GM19023 (cell line): Measurements from ENCODE around the gene UBR2.
"Not testable (repeated sequence)": the region's sequence is repeated elsewhere in the genome, so short reads cannot be mapped to it uniquely, and the experiment has no call there.

Source experiments
- ATAC-seq: cut with Tn5 transposase; IDR thresholded peaks from one replicate; pipeline ENCODE4 v1.9.1; 2021; ENCODE audit warnings: mild to moderate bottlenecking, moderate library complexity; ENCODE audit not compliant: unreplicated experiment

The UBR2 gene

DNA sequence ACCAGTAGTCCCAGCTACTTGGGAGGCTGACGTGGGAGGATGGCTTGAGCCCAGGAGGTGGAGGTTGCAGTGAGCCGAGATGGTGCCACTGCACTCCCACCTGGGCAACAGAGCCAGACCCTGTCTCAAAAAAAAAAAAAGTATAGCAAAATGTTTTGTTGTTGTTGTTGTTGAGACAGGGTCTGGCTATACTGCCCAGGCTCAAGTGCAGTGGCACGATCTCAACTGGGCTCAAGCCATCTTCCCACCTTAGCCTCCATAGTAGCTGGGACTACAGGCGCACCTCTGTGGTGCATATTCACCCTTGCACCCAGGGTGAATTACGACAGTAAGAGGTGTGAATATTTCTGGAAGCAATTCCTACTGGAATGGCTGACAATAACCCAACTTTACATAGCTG, 11.4 kb upstream of the UBR2 start:
- ATAC-seq: no peak

GRCh38 chr6:42555477-42556457, 8.1 kb upstream of the UBR2 start:
- ATAC-seq: no peak

DNA sequence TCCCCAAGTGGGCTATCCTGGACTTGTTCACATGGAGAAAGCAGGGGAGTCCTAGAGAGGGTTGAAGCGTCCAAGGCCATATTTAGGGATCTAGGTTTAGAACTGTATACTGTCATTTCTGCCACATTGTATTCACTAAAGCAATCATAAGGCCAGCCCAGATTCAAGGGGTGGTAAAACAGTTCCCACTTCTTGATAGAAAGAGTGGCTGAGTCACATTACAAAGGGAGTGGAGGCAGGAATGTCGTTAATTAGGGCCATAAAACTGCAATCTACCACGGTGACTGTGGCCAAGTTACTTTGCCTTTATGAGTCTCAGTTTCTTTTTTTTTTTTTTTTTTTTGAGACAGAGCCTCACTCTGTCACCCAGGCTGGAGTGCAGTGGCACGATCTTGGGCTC, 7.4 kb upstream of the UBR2 start:
- no peak for ATAC-seq

DNA sequence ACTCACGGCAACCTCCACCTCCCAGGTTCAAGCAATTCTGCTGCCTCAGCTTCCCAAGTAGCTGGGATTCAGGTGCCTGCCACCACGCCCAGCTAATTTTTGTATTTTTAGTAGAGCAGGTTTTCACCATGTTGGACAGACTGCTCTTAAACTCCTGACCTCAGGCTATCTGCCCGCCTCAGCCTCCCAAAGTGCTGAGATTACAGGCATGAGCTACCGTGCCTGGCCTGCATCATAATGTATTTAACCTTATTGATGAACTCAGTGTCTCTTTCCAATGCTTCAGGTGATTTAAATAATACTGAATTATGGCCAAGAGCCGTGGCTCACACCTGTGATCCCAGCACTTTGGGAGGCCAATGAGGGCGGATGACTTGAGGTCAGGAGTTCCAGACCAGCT, 4.6 kb upstream of the UBR2 start:
- ATAC-seq: not testable (repeated sequence)

GRCh38 chr6:42561986-42562385, 1.8 kb upstream of the UBR2 start:
- ATAC-seq: no peak

- ATAC-seq: no peak
Observed at GRCh38 chr6:42562788-42563405, 932 bp upstream of the UBR2 start.

- ATAC-seq: no peak
Observed at GRCh38 chr6:42564506-42564825, 637 bp downstream of the UBR2 start.

DNA sequence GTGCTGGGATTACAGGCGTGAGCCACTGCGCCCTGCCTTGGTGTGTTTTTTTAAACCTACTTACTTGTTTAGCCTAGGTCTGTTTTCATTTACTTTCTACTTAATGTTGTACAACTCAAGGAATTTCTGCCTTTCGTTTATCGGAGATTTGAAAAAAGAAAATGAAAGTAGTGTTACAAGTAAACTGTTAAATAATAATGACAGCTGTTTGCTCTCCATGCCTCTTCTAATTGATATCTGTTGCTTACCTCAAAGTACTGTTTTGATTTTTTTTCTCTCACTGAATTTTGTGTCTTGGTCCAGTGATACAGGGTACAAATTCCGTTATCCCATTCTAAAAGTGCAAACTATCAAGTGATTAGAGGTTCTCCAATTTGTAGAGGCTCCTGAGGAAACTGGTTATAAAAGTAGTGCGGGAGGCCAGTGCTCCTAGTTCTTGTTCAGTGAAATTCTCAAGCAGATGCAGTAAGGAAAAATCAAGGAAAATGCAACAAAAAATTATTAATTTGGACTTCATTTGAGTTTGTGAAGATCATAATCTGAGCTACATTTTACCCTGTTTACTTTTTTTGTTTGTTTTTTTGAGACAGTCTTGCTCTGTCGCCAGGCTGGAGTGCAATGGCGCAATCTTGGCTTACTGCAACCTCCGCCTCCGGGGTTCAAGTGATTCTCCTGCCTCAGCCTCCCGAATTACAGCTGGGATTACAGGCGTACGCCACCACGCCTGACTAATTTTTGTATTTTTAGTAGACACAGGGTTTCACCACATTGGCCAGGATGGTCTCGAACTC, 2.2 kb downstream of the UBR2 start:
- no peak for ATAC-seq

GRCh38 chr6:42566614-42567208, 2.9 kb downstream of the UBR2 start:
- ATAC-seq: no peak

GRCh38 chr6:42567237-42567636, 3.4 kb downstream of the UBR2 start:
- not testable (repeated sequence) for ATAC-seq

DNA sequence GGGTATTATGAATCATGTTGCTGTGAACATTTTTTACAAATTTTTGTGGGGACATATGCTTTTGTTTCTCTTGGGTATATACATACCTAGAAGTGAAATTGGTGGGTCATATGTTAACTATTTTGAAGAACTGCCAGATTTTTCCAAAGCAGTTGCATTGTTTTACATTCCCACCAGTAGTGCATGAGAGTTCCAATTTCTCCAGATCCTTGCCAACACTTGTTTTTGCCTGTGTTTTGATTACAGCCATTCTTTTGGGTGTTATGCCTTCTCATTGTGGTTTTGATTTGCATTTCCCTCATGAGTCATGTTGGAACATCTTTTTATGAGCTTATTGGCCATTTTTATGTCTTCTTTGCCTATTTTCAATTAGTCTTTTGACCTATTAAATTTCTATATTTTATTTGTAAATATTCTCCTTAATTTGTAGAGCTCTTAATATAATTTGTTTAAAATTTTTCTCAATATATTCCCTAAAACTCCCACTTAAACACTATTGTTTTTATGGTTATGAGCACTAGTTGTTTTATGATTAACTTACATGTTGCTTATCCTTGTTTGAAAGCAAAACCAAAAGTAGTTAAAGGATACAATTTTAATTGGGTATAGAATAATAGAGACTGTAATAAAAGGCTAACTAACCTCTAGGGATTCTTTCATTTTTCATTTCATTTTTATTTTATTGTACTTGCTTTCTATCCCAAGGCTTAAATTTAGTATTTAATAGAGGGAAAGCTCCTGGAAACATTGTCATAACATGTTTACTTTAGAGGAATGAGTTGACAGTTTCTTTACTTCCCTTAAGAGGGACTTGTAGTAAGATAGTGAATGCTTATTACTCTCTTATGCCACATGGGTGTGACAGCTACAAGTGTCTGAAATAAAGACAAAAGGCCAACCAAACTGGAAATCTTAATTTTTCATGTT, 5.5 kb downstream of the UBR2 start:
- ATAC-seq: no peak

DNA sequence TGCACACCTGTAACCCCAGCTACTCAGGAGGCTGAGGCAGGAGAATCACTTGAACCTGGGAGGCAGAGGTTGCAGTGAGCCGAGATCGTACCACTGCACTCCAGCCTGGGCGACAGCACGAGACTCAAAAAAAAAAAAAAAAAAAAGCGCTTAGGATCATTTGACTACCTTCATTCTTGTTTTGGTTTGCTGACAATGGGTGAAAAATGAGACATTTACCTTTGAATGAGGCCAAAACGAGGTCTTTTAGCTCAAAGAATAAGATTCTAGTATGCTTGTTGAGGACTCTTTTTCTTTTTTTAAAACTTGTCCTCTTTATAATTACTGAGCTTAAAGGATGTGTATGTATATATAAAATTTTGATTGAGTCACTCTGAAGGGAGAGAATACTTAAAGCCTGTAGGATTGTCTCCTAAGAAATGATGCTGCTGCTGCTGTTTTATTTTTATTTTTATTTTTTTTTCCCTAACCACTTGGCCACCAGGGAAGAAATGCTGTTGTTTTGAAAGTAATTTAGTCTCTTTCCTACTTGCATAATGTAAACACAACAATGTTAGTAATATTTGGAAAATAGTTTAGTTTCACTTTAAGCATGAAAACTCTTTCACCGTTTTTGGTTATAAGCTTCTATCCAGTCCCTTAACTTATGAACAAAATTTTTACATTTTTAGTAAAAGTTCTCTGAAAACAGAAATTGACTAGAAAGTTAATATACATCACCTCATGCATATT, 7.9 kb downstream of the UBR2 start:
- ATAC-seq: no peak

- peak; percentile 88 for ATAC-seq
Observed at GRCh38 chr6:42572523-42572922, 8.7 kb downstream of the UBR2 start.

DNA sequence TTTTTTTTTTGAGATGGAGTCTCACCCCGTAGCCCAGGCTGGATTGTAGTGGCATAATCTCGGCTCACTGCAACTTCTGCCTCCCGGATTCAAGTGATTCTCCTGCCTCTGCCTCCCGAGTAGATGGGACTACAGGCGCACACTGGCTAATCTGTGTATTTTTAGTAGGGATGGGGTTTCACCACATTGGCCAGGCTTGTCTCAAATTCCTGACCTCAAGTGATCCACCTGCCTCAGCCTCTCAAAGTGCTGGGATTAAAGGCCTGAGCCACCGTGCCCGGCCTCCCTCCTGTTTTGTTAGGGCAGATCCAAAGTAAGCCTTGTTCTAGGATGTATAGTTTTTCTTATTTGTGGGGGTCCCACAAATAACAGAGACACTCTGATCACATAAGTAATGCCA, 12.7 kb downstream of the UBR2 start:
- ATAC-seq: not testable (repeated sequence)

DNA sequence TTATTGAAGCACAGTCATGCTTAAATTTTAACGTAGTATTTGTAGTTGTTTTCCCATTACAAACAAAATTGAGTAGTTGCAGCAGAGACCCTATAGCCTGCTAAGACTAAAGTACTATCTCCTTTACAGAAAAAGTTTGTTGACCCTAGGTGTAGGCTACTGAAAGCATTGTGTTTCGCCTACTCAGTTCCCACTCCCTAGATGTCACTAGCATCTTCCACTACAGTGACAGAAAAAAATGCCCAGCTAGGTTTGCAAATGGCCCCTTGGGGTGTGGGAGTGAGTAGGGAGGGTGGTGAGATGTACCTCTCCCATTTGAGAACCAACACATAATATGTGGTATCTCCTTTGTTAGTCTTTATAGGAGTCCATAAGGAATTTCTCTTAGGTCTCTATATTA, 34.5 kb downstream of the UBR2 start:
- ATAC-seq: no peak

DNA sequence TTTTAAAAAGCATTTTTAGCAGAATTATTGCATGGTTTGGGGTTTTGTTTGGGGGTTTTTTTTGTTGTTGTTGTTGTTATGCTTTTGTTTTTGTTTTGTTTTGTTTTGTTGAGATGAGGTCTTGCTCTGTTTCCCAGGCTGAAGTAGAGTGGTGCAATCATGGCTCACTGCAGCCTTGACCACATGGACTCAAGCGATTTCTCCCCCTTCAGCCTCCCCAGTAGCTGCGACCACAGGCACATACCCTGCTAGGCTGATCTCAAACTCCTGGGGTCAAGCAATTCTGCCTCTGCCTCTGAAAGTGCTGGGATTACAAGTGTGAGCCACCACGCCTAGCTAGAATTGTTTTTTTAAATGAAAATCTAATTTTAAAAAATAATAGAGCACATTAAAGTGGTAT, 35.7 kb downstream of the UBR2 start:
- ATAC-seq: no peak

DNA sequence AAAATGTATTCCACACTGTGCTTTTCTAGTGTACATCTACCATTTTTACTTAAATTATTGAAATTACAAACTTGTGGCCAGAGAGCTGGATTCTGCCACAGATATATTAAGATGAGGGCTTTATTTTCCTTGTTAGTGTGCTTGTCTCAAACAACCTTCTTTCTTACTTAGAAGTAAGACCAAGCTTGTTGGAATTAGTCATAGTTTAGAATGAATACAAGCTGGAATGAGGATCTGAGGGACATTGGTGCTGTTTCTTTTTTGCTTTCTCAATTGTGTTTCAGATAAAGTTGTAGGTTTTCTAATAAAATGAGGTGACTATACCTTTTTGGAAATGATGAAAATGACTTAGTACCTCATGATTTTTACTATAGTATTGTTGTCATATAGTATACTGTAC, 40.3 kb downstream of the UBR2 start:
- ATAC-seq: no peak

DNA sequence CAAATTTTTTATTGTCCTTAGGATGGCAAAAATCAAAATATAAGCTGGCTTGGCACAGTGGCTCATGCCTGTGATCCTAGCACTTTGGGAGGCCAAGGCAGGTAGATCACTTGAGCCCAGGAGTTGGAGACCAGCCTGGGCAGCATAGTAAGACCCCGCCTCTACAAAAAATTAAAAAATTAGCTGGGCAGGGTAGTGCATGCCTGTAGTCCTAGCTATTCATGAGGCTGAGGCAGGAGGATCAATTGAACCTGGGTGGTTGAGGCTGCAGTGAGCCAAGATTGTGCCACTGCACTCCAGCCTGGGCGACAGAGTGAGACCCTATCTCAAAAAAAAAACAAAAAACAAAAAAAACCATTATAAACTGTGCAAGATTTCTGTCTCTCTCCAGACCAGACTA, 40.9 kb downstream of the UBR2 start:
- not testable (repeated sequence) for ATAC-seq

DNA sequence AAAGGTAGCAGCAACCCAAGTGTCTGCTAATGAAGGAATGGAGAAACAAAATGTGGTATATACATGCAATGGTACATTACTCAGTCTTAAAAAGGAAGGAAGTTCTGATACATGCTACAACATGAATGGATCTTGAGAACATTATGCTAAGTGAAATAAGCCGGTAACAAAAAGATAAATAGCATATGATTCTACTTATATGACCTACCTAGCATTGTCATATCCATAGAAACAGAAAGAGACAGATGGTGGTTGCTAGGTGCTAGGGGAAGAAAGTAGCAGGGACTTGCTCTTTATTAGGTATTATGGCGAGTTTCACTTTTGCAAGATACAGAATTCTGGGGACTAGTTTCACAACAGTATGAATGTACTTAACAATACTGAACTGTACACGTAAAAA, 46.6 kb downstream of the UBR2 start:
- ATAC-seq: no peak

GRCh38 chr6:42615518-42615917, 51.7 kb downstream of the UBR2 start:
- no peak for ATAC-seq
